Endothelial cell of umbilical vein (primary cell): ENCODE results near the gene LRP2BP. TPM values are rescaled to one million over a fixed set of nuclear protein-coding genes. Genes with fewer than 3 reads are reported as not detected.

Experiments
- BruUV-seq: library from RNA; stranded (reverse); fragments of 400-500 nt; replicated peaks from 2 replicates; lab custom pipeline; 2021; lab: Mats Ljungman, UMichigan
- CTCF ChIA-PET: fragments of 300-600, 350-600 bp; sonication (Branson Sonifier 250); formaldehyde crosslinking; loops from one replicate; lab custom pipeline; 2021; ENCODE audit warnings: antibody characterized with exemption, inconsistent platforms; lab: Charles Lee
- POLR2A ChIA-PET: fragments of 300-600, 350-600 bp; sonication (Branson Sonifier 250); formaldehyde crosslinking; loops from one replicate; lab custom pipeline; 2021; ENCODE audit warnings: antibody characterized with exemption, inconsistent platforms; lab: Charles Lee
- DNase-seq: peaks from one replicate; pipeline ENCODE4 v3.0.0-alpha.2; 2011; ENCODE audit warnings: low read depth, low spot score
- FAIRE-seq: peaks from 2 replicates; lab custom pipeline; 2011; peaks lifted over from hg19 to GRCh38; lab: Jason Lieb, UNC
- H2AFZ ChIP-seq: 2 replicates; pipeline ENCODE4 v1.6.0; 2012; ENCODE audit warnings: low read depth, low read length, control low read depth, inconsistent platforms
- H3K27ac ChIP-seq: 2 replicates; pipeline ENCODE4 v1.5.1; 2011; ENCODE audit warnings: low read depth, mild to moderate bottlenecking, control low read depth, low read length, moderate library complexity; ENCODE audit not compliant: insufficient read depth
- H3K27me3 ChIP-seq, 2 experiments: 2 replicates each; pipeline versions ENCODE4 v1.6.0 to v1.6.1; 2011; ENCODE audit warnings: low read length in 2 of 2, mixed read lengths in 1 of 2; ENCODE audit not compliant: control insufficient read depth in 2 of 2, insufficient read depth in 2 of 2
- H3K36me3 ChIP-seq, 2 experiments: 2 replicates in 1 of 2; 3 replicates in 1 of 2; pipeline ENCODE4 v1.5.1; 2011; ENCODE audit warnings: low read length in 2 of 2, mild to moderate bottlenecking in 1 of 2, moderate library complexity in 1 of 2; ENCODE audit not compliant: control insufficient read depth in 2 of 2, insufficient read depth in 2 of 2; ENCODE audit errors: extremely low read depth in 1 of 2
- H3K4me1 ChIP-seq: 3 replicates; pipeline ENCODE4 v1.5.1; 2011; ENCODE audit warnings: mild to moderate bottlenecking, low read length; ENCODE audit not compliant: control insufficient read depth, insufficient read depth; ENCODE audit errors: extremely low read depth
- H3K4me2 ChIP-seq: 2 replicates; pipeline ENCODE4 v1.6.1; 2011; ENCODE audit warnings: low read length, control low read depth, mixed read lengths; ENCODE audit not compliant: insufficient read depth
- H3K4me3 ChIP-seq, 3 experiments: fragments of 200-600 bp in 1 of 3; sonication (generic), shearing (Covaris generic) in 1 of 3; replicated peaks in 1 of 3; 2 replicates each; pipeline ENCODE4 v1.5.1; 2011 to 2016; ENCODE audit warnings: control low read depth in 3 of 3, low read length in 3 of 3, mild to moderate bottlenecking in 2 of 3, inconsistent platforms in 1 of 3, low read depth in 1 of 3, moderate library complexity in 1 of 3; ENCODE audit not compliant: insufficient read depth in 1 of 3
- H3K79me2 ChIP-seq: 2 replicates; pipeline ENCODE4 v1.6.0; 2012; ENCODE audit warnings: low read length, inconsistent platforms; ENCODE audit not compliant: control insufficient read depth, insufficient read depth
- H3K9ac ChIP-seq: replicated peaks from 2 replicates; pipeline ENCODE3; 2011; ENCODE audit warnings: low read length, control low read depth; ENCODE audit not compliant: insufficient read depth; ENCODE audit errors: extremely low read depth
- H3K9me1 ChIP-seq: replicated peaks from 3 replicates; pipeline ENCODE4 v1.6.0; 2011; ENCODE audit warnings: mild to moderate bottlenecking, low read length; ENCODE audit not compliant: control insufficient read depth, insufficient read depth; ENCODE audit errors: extremely low read depth
- H3K9me3 ChIP-seq: replicated peaks from 2 replicates; pipeline ENCODE4 v1.5.1; 2012; ENCODE audit warnings: low read length, inconsistent platforms; ENCODE audit not compliant: control insufficient read depth, insufficient read depth
- H4K20me1 ChIP-seq: replicated peaks from 2 replicates; pipeline ENCODE3; 2011; ENCODE audit warnings: mild to moderate bottlenecking, low read length; ENCODE audit not compliant: control insufficient read depth, insufficient read depth; ENCODE audit errors: extremely low read depth
- CTCF ChIP-seq, 2 donors: IDR thresholded peaks; 1 replicate in 1 of 2; 2 replicates in 1 of 2; pipeline ENCODE4 v1.5.1; 2011; ENCODE audit warnings: low read length in 2 of 2, mild to moderate bottlenecking in 2 of 2, moderate library complexity in 2 of 2, control low read depth in 1 of 2, inconsistent platforms in 1 of 2, low read depth in 1 of 2; ENCODE audit not compliant: insufficient read depth in 1 of 2; ENCODE audit errors: extremely low read depth in 1 of 2
- EZH2 ChIP-seq: IDR thresholded peaks from 2 replicates; pipeline ENCODE4 v1.6.1; 2012; ENCODE audit warnings: borderline replicate concordance, low read depth, mild to moderate bottlenecking, moderate library complexity, low read length, inconsistent platforms; ENCODE audit not compliant: severe bottlenecking
- FOS ChIP-seq: IDR thresholded peaks from 2 replicates; pipeline ENCODE4 v1.6.1; 2011; ENCODE audit warnings: mild to moderate bottlenecking, low read length, moderate library complexity, borderline replicate concordance; ENCODE audit not compliant: insufficient read depth
- GATA2 ChIP-seq: IDR thresholded peaks from 2 replicates; pipeline ENCODE4 v1.7.0; 2011; ENCODE audit warnings: low read depth, mild to moderate bottlenecking, moderate library complexity, mixed read lengths, low read length; ENCODE audit not compliant: insufficient read length, insufficient read depth
- JUN ChIP-seq: IDR thresholded peaks from 2 replicates; pipeline ENCODE4 v1.6.1; 2011; ENCODE audit warnings: borderline replicate concordance, low read depth; ENCODE audit not compliant: insufficient read length, insufficient read depth
- MAX ChIP-seq: IDR thresholded peaks from 2 replicates; pipeline ENCODE4 v1.6.1; 2011; ENCODE audit not compliant: insufficient read depth, insufficient read length
- MYC ChIP-seq: IDR thresholded peaks from one replicate; pipeline ENCODE4 v1.6.1; 2011; ENCODE audit warnings: mild to moderate bottlenecking, low read depth, low read length
- POLR2A ChIP-seq: IDR thresholded peaks from 2 replicates; pipeline ENCODE4 v1.6.1; 2012; ENCODE audit warnings: low read depth, mild to moderate bottlenecking, control low read depth, low read length
- POLR2AphosphoS5 ChIP-seq: IDR thresholded peaks from 2 replicates; pipeline ENCODE4 v1.6.1; 2012; ENCODE audit warnings: low read depth, mild to moderate bottlenecking, control low read depth, low read length, moderate library complexity; ENCODE audit not compliant: insufficient read depth
- dilution Hi-C: fragments of 300-500 bp; cut with MboI; formaldehyde crosslinking; loops from one replicate; pipeline ENCODE4 v1.15.0; 2019; ENCODE audit warnings: low sequenced_read_pairs; ENCODE audit not compliant: extremely low pct_ligation_motif_present
- intact Hi-C: fragments of 100-400 bp; cut with micrococcal nuclease; formaldehyde crosslinking; loops from one replicate; pipeline ENCODE4 v1.10.0; 2022
- polyA plus RNA-seq, 4 experiments: library from polyadenylated mRNA; depleted of rRNA in 3 of 4; stranded (reverse) in 3 of 4; unstranded in 1 of 4; fragments of >200 nt; gene quantifications; 2 replicates each; pipeline versions ENCODE4 v1.2.1 to v1.2.3, GENCODE V29; 2011 to 2012; ENCODE audit warnings: missing spikeins in 1 of 4
- total RNA-seq: library from RNA; stranded (reverse); gene quantifications from 2 replicates; pipeline ENCODE4 v1.2.3, GENCODE V29; 2021

The LRP2BP gene
- total and polyA plus RNA-seq, 2 donors (not counting 3 experiments of a cell fraction or from before 2014, with no cell fraction given) = 0.18 to 0.53 TPM

GRCh38 chr4:185322803-185323202, 72.9 kb downstream of the LRP2BP start:
- H3K4me3 ChIP-seq = no peak overlapping the region
- DNase-seq = no peak
- POLR2A ChIA-PET = no interaction called here
- H3K9me3 ChIP-seq = no peaks in the 10 kb centered on the region
- H3K9ac ChIP-seq = no peak overlapping the region
- no peaks in the 10 kb centered on the region for H3K9me1 ChIP-seq
- no peak overlapping the region for H3K27ac ChIP-seq
- intact Hi-C loops = no loop called here
- H3K4me2 ChIP-seq = no peak overlapping the region
- H3K27me3 ChIP-seq = no peaks in the 10 kb centered on the region
- dilution Hi-C loops = no loop called here
- no peak overlapping the region for H2AFZ ChIP-seq
- H3K79me2 ChIP-seq = no peaks in the 10 kb centered on the region
- H3K4me1 ChIP-seq = peaks cover 8% of the 10 kb centered on the region
- BruUV-seq = no TSS peak
- H3K36me3 ChIP-seq = no peaks in the 10 kb centered on the region
- TF ChIP-seq GATA2 (no peak), POLR2A (no peak), JUN (no peak)
- FAIRE-seq = no peak
- H4K20me1 ChIP-seq = no peaks in the 10 kb centered on the region
- CTCF ChIA-PET = no interaction called here

- H2AFZ ChIP-seq = no peak overlapping the region
- no peaks in the 10 kb centered on the region for H4K20me1 ChIP-seq
- no peaks in the 10 kb centered on the region for H3K27me3 ChIP-seq
- DNase-seq = peak; percentile 62
- no TSS peak for BruUV-seq
- intact Hi-C loops = loop anchor here (1.0 kb wide), 1 partner anchor 78 kb away; the partner anchor contains the start of gene ANKRD37
- POLR2A ChIA-PET = no interaction called here
- H3K27ac ChIP-seq = peak overlapping the region; percentile 35
- CTCF ChIA-PET = interaction anchor here (0.7 to 0.9 kb wide), 3 partner anchors 12 to 720 kb away, joined by 3 to 4 read pairs (median 3); no protein-coding TSS in a partner anchor
- dilution Hi-C loops = no loop called here
- no peak for TF ChIP-seq CTCF (IDR thresholded peaks at IDR 0.05; ENCODE audit: extremely low read depth in 1 of 2, insufficient read depth in 1 of 2, low read depth in 1 of 2, low read length in 2 of 2)
- no peak for TF ChIP-seq POLR2A
- peak; percentile 80 for TF ChIP-seq FOS
- TF ChIP-seq JUN = peak; percentile 40
- peak; percentile 28 for TF ChIP-seq GATA2
- no peak for TF ChIP-seq MAX
- TF ChIP-seq EZH2 = no peak
- no peak for TF ChIP-seq POLR2AphosphoS5
- TF ChIP-seq MYC = no peak
- H3K4me1 ChIP-seq = peaks cover 10% of the 10 kb centered on the region
- H3K9ac ChIP-seq = peak overlapping the region; percentile 39
- no peaks in the 10 kb centered on the region for H3K9me1 ChIP-seq
- no peaks in the 10 kb centered on the region for H3K79me2 ChIP-seq
- no peaks in the 10 kb centered on the region for H3K9me3 ChIP-seq
- FAIRE-seq = peak; percentile 53
- no peak overlapping the region for H3K4me3 ChIP-seq
- H3K36me3 ChIP-seq = no peaks in the 10 kb centered on the region
- H3K4me2 ChIP-seq = peak overlapping the region; percentile 57
Measured at GRCh38 chr4:185318679-185319078, 77.0 kb downstream of the LRP2BP start.
